Measurements from ENCODE around the gene BCAR3. TPM values are rescaled to one million over a fixed set of nuclear protein-coding genes. Genes with fewer than 3 reads are reported as not detected.

The BCAR3 gene
- total and polyA plus RNA-seq, 4 donors: 12.2 to 33.3 (median 18.2) TPM

DNA sequence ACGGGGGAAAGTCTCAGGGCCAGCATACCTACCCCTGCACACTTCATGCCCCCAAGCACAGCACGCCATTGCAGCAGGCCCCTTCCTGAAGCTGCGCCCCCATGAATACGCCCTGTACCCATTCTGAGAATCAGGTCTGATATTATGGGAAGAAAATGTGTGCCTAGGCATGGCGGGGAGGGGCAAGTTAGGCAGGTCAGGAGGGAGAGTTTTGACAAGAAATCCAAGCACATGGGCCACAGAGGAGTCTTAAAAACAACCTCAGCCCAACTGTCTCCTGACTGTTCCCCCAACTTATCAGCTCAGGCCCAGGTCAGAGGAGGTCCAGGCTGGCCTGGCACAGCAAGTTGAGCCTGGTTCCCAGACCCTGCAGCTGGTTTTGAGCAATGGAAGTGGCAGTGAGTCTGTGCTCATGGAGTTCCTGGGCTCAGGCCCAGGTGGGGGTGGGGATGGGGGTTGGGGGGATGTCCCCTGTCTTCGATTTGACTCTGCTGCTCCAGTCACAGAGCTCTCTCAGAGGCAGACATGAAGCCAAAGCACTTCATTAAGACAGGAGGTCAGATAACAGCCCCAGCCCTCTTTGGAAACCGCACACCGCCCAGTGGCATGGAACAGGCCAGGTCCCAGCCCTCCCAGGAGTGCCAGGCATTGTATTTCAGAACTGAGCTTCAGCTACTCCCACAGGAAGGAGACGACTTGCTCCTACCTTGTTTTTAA lies 20.6 kb upstream of the BCAR3 start:
- Histone ChIP-seq H3K4me3 (no peak overlapping the region), H3K27me3 (ENCODE audit: control insufficient read depth in 3 of 3, insufficient read depth in 3 of 3, low read length in 2 of 3) (no peaks in the 10 kb centered on the region), H3K9ac (ENCODE audit: insufficient read depth in 1 of 2, low read length in 2 of 2) (no peak overlapping the region), H3K36me3 (ENCODE audit: control insufficient read depth in 4 of 4, insufficient read depth in 4 of 4, low read length in 4 of 4) (no peaks in the 10 kb centered on the region), H3K9me3 (ENCODE audit: control insufficient read depth in 4 of 4, insufficient read depth in 3 of 4, low read length in 3 of 4) (no peaks in the 10 kb centered on the region), H3K4me1 (ENCODE audit: control insufficient read depth in 5 of 5, insufficient read depth in 5 of 5, low read length in 5 of 5) (peaks cover 8 to 34% (median 10%) of the 10 kb centered on the region in 5 donors), H3K27ac (ENCODE audit: low read depth in 1 of 2, low read length in 1 of 2) (peak overlapping the region in 1 of 2 donors; percentile 60)
- peak; percentile 78 to 85 (median 79) for DNase-seq
- TF ChIP-seq, protein P1, sequence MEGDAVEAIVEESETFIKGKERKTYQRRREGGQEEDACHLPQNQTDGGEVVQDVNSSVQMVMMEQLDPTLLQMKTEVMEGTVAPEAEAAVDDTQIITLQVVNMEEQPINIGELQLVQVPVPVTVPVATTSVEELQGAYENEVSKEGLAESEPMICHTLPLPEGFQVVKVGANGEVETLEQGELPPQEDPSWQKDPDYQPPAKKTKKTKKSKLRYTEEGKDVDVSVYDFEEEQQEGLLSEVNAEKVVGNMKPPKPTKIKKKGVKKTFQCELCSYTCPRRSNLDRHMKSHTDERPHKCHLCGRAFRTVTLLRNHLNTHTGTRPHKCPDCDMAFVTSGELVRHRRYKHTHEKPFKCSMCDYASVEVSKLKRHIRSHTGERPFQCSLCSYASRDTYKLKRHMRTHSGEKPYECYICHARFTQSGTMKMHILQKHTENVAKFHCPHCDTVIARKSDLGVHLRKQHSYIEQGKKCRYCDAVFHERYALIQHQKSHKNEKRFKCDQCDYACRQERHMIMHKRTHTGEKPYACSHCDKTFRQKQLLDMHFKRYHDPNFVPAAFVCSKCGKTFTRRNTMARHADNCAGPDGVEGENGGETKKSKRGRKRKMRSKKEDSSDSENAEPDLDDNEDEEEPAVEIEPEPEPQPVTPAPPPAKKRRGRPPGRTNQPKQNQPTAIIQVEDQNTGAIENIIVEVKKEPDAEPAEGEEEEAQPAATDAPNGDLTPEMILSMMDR (IDR thresholded peaks at IDR 0.05; ENCODE audit: control extremely low read depth, extremely low read depth): no peak
- ATAC-seq (ENCODE audit: insufficient read depth, low FRiP score): no peak
- 80 to 85% methylated on average over 9 of the region's 9 CpGs for WGBS, 2 donors

DNA sequence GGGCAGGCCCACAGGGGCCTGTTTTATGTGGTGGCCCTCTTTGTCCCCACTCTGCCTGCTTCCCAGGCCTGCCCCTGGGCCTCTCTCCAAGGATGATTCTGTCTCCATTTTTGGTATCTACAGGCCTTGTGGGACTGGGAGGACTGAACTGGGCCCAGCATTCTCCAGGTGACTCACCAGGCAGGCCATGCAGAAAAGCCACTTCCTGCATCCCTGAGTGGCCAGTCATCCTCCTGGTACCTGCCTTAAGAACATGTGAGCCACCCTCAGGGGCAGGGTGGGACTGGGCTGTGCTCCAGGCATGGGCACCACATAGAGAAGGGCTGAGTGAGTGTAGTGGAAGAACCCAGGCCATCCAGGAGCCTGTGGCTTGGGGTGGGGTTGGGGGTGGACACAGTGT lies 20.0 kb upstream of the BCAR3 start:
- TF ChIP-seq, protein P1 (IDR thresholded peaks at IDR 0.05; ENCODE audit: control extremely low read depth, extremely low read depth): no peak

DNA sequence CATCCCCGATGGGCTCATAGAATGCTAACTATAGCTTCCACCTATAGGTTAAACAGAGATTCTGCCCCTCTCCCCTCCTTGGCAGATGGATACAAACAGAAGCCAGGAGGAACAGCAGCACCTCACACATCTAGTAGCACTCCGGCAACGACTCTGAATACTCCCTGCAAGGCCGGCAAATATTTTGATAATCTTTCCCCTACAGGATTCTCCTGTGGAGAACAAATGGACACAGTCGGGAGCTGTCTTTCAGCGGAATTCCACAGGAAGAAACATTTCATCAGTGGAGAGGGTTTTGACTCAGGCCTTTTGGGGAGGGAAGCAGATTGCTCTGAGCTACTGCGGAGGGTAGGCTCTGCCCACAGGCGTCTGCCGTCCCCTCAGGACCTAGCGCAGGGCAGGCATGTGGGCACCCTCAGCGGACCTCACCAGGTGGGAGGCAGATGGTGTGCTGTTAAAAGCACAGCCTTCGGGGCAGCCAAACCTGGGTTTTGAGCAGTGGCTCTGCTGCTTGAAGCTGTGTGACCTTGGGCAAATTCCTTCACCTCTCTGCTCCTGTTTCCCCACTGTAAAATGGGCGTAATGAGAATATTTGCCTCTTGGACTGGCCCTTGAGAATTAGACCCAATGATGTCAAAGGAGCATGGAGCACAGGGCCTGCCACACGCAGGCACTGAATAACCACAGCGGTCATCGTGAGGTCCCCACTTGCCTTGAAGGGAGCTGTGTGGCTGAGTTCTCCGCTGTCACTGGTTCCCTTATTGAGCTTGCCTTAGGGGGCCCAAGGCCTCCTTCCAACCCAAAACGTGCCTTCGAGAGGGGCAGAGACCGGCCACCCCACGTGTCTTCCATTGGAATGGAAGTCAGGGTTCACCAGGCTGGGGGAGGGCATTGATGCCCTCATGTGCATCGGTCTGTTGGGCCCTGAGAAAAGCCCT lies 19.2 kb upstream of the BCAR3 start:
- H3K27ac ChIP-seq (ENCODE audit: low read depth in 1 of 2, low read length in 1 of 2): no peak overlapping the region
- H3K27me3 ChIP-seq (ENCODE audit: control insufficient read depth in 3 of 3, insufficient read depth in 3 of 3, low read length in 2 of 3): no peaks in the 10 kb centered on the region
- H3K9ac ChIP-seq (ENCODE audit: insufficient read depth in 1 of 2, low read length in 2 of 2): no peak overlapping the region
- ATAC-seq (ENCODE audit: insufficient read depth, low FRiP score) (no peak), DNase-seq (peak in 1 of 3 donors; percentile 23)
- peaks cover 8 to 34% (median 10%) of the 10 kb centered on the region in 5 donors for H3K4me1 ChIP-seq (ENCODE audit: control insufficient read depth in 5 of 5, insufficient read depth in 5 of 5, low read length in 5 of 5)
- 91 to 93% methylated on average over 22 of the region's 22 CpGs for WGBS, 2 donors
- TF ChIP-seq, protein P1 (IDR thresholded peaks at IDR 0.05; ENCODE audit: control extremely low read depth, extremely low read depth): no peak
- no peaks in the 10 kb centered on the region for H3K9me3 ChIP-seq (ENCODE audit: control insufficient read depth in 4 of 4, insufficient read depth in 3 of 4, low read length in 3 of 4)
- no peaks in the 10 kb centered on the region for H3K36me3 ChIP-seq (ENCODE audit: control insufficient read depth in 4 of 4, insufficient read depth in 4 of 4, low read length in 4 of 4)
- H3K4me3 ChIP-seq: no peak overlapping the region

More for the DNA sequence above, 20.0 kb upstream of the BCAR3 start:
- Histone ChIP-seq H3K27me3 (ENCODE audit: control insufficient read depth in 3 of 3, insufficient read depth in 3 of 3, low read length in 2 of 3) (no peaks in the 10 kb centered on the region), H3K4me1 (ENCODE audit: control insufficient read depth in 5 of 5, insufficient read depth in 5 of 5, low read length in 5 of 5) (peaks cover 8 to 34% (median 10%) of the 10 kb centered on the region in 5 donors), H3K4me3 (no peak overlapping the region), H3K9ac (ENCODE audit: insufficient read depth in 1 of 2, low read length in 2 of 2) (no peak overlapping the region), H3K27ac (ENCODE audit: low read depth in 1 of 2, low read length in 1 of 2) (no peak overlapping the region), H3K36me3 (ENCODE audit: control insufficient read depth in 4 of 4, insufficient read depth in 4 of 4, low read length in 4 of 4) (no peaks in the 10 kb centered on the region), H3K9me3 (ENCODE audit: control insufficient read depth in 4 of 4, insufficient read depth in 3 of 4, low read length in 3 of 4) (no peaks in the 10 kb centered on the region)
- DNase-seq: no peak
- ATAC-seq (ENCODE audit: insufficient read depth, low FRiP score): peak; percentile 49
